A673 (cell line): Measurements from ENCODE around the gene LAMA2.

Experiments used
- CTCF ChIP-seq: fragments of 300-800, 200-600 bp; sonication (generic); conservative IDR thresholded peaks from 2 replicates; pipeline ENCODE4 v1.5.1; 2017; ENCODE audit warnings: low read depth, mild to moderate bottlenecking, antibody characterized with exemption, low read length, moderate library complexity, mixed read lengths
- EZH2 ChIP-seq: fragments of 200-600 bp; sonication (generic); IDR thresholded peaks from 2 replicates; pipeline ENCODE4 v1.6.1; 2017; ENCODE audit warnings: borderline replicate concordance, low read depth, mild to moderate bottlenecking, mixed read lengths, antibody characterized with exemption, low read length; ENCODE audit not compliant: poor library complexity, severe bottlenecking

- TF ChIP-seq CTCF (no peak), EZH2 (no peak)
Observed at GRCh38 chr6:129084406-129084805, 201.5 kb downstream of the LAMA2 start.
